Stomach smooth muscle (tissue), 2 donors: Measurements from ENCODE around the gene CTTN.

Experiments used
- H3K27ac ChIP-seq: one replicate; pipeline ENCODE4 v1.7.0; 2013; ENCODE audit warnings: mild to moderate bottlenecking, low read length, inconsistent platforms
- H3K27me3 ChIP-seq, 2 donors: one replicate each; pipeline ENCODE4 v1.7.0; 2013; ENCODE audit warnings: low read length in 2 of 2; ENCODE audit not compliant: insufficient read depth in 2 of 2, control insufficient read depth in 1 of 2
- H3K36me3 ChIP-seq, 2 donors: one replicate each; pipeline ENCODE4 v1.7.0; 2013; ENCODE audit warnings: low read length in 2 of 2; ENCODE audit not compliant: control insufficient read depth in 2 of 2, insufficient read depth in 2 of 2
- H3K4me1 ChIP-seq: one replicate; pipeline ENCODE4 v1.7.0; 2013; ENCODE audit warnings: low read length; ENCODE audit not compliant: control insufficient read depth, insufficient read depth
- H3K4me3 ChIP-seq, 2 donors: one replicate each; pipeline ENCODE4 v1.7.0; 2013; ENCODE audit warnings: low read length in 2 of 2
- H3K9ac ChIP-seq, 2 donors: one replicate each; pipeline ENCODE4 v1.7.0; 2013; ENCODE audit warnings: low read length in 2 of 2, mild to moderate bottlenecking in 1 of 2
- H3K9me3 ChIP-seq, 2 donors: one replicate each; pipeline ENCODE4 v1.7.0; 2013; ENCODE audit warnings: low read length in 2 of 2; ENCODE audit not compliant: control insufficient read depth in 2 of 2
- donor health status: healthy.
- donor health status: Pancreatic carcinoma.

The CTTN gene

DNA sequence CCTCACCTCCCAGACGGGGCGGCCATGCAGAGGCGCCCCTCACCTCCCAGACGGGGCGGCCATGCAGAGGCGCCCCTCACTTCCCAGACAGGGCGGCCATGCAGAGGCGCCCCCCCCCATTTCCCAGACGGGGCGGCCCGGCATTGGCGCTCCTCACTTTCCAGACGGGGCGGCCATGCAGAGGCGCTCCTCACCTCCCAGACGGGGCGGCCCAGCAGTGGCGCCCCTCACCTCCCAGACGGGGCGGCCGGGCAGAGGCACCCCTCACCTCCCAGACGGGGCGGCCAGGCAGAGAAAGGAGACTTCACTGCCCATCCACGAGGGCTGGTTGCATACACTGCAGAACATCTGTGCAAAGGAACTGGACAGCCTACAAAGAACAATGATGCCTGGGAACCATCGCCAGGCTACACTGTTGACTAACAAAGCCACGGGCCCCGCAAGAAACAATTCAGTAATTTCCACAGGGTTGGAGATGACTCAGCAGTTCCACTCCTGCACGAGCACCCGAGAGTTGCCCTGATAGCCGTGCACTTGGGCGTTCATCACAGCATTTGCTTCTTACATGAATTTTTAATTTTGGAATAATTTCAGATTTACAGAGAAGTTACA is 58.7 kb downstream of the CTTN start:
- Histone ChIP-seq H3K4me1 (no peaks in the 10 kb centered on the region), H3K9ac (no peak overlapping the region), H3K27ac (no peak overlapping the region), H3K4me3 (no peak overlapping the region), H3K36me3 (no peaks in the 10 kb centered on the region), H3K9me3 (no peaks in the 10 kb centered on the region), H3K27me3 (peaks cover 4 to 6% of the 10 kb centered on the region in 2 donors)

GRCh38 chr11:70458736-70459135 is 60.4 kb downstream of the CTTN start:
- peaks cover 4 to 11% of the 10 kb centered on the region in 2 donors for H3K27me3 ChIP-seq

GRCh38 chr11:70460111-70460510 is 61.8 kb downstream of the CTTN start:
- Histone ChIP-seq H3K36me3 (no peaks in the 10 kb centered on the region), H3K27ac (no peak overlapping the region), H3K9me3 (no peaks in the 10 kb centered on the region), H3K4me1 (no peaks in the 10 kb centered on the region), H3K4me3 (no peak overlapping the region), H3K27me3 (peaks cover 4 to 11% of the 10 kb centered on the region in 2 donors), H3K9ac (no peak overlapping the region)

More at GRCh38 chr11:70458736-70459135, 60.4 kb downstream of the CTTN start:
- Histone ChIP-seq H3K27ac (no peak overlapping the region), H3K4me1 (no peaks in the 10 kb centered on the region), H3K9me3 (no peaks in the 10 kb centered on the region), H3K9ac (no peak overlapping the region), H3K4me3 (no peak overlapping the region), H3K36me3 (no peaks in the 10 kb centered on the region)

- no peaks in the 10 kb centered on the region for H3K4me1 ChIP-seq
- H3K9ac ChIP-seq: no peak overlapping the region
- H3K4me3 ChIP-seq: no peak overlapping the region
- no peaks in the 10 kb centered on the region for H3K36me3 ChIP-seq
- H3K9me3 ChIP-seq: no peaks in the 10 kb centered on the region
- H3K27me3 ChIP-seq: peaks cover 4 to 11% of the 10 kb centered on the region in 2 donors
- no peak overlapping the region for H3K27ac ChIP-seq
Observed at GRCh38 chr11:70460964-70461363, 62.6 kb downstream of the CTTN start.

- H3K4me1 ChIP-seq: no peaks in the 10 kb centered on the region
- peaks cover 4 to 11% of the 10 kb centered on the region in 2 donors for H3K27me3 ChIP-seq
- H3K4me3 ChIP-seq: no peak overlapping the region
- no peak overlapping the region for H3K9ac ChIP-seq
- H3K9me3 ChIP-seq: no peaks in the 10 kb centered on the region
- no peaks in the 10 kb centered on the region for H3K36me3 ChIP-seq
- no peak overlapping the region for H3K27ac ChIP-seq
Observed at GRCh38 chr11:70462818-70463477, 64.6 kb downstream of the CTTN start.

DNA sequence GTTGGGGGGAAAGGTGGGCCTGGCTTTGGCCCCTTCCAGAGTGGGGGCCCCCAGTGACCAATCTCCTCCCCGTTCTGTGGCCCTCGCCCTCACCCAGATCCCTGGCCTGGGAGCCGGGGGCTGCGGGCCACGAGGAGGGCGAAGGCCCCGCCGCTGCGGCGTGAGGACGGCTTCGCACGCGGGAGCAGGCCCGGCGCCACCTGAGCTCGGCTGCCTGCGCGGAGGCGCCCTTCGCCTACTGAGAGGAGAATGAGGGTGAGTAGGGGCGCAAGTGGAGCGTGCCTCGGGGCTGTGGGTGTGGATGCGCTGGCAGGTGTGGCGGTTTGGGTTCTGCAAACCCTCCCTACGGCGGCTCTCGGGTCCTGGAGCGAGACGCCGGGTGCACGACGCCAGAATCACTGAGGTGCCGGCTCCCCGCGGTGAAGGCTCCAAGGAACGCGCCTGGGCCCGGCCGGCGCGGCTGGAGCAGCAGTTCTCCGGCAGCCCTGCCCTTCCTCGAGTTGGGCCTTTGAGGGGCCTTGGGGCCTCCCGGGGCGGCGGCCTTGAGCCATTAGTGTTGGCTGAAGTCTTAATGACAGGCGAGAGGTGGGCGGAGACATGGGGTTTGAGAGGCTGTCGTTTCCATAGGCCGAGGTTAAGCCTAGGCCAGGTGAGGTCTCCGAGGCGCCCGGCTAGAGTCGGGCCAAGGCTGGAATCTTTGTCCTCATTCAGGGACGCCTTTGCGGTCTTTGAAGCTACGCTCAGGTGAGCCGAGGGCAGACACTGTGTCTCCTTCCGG is 65.3 kb downstream of the CTTN start:
- Histone ChIP-seq H3K36me3 (no peaks in the 10 kb centered on the region), H3K4me1 (no peaks in the 10 kb centered on the region), H3K27me3 (peaks cover 4 to 11% of the 10 kb centered on the region in 2 donors), H3K4me3 (no peak overlapping the region), H3K9me3 (no peaks in the 10 kb centered on the region), H3K27ac (no peak overlapping the region), H3K9ac (no peak overlapping the region)

GRCh38 chr11:70464509-70465361 is 66.4 kb downstream of the CTTN start:
- H3K4me1 ChIP-seq: no peaks in the 10 kb centered on the region
- H3K4me3 ChIP-seq: no peak overlapping the region
- no peaks in the 10 kb centered on the region for H3K9me3 ChIP-seq
- peaks cover 4 to 11% of the 10 kb centered on the region in 2 donors for H3K27me3 ChIP-seq
- H3K9ac ChIP-seq: no peak overlapping the region
- H3K27ac ChIP-seq: no peak overlapping the region
- no peaks in the 10 kb centered on the region for H3K36me3 ChIP-seq

DNA sequence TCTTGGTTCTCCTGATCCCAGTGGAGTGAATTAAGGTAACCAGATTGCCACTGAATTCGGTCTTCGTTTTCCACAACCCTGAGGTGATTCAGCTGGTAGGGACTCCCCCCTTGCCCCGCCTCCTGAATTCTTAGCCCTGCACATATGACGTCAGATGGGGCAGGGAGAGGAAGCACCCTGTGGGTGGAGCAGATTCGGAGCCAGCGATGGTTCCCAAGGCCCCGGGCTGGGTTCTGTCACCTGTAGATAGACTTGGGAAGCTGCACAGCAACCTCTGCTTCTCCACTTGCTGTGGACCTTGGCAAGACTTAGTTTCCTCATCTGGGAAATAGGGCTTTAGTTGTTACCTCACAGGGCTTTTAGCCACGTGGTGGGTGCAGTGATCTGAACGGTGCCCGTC is 67.8 kb downstream of the CTTN start:
- Histone ChIP-seq H3K9ac (no peak overlapping the region), H3K4me3 (no peak overlapping the region), H3K9me3 (no peaks in the 10 kb centered on the region), H3K4me1 (peaks cover 5% of the 10 kb centered on the region), H3K27me3 (peaks cover 4 to 6% of the 10 kb centered on the region in 2 donors), H3K36me3 (no peaks in the 10 kb centered on the region), H3K27ac (no peak overlapping the region)

DNA sequence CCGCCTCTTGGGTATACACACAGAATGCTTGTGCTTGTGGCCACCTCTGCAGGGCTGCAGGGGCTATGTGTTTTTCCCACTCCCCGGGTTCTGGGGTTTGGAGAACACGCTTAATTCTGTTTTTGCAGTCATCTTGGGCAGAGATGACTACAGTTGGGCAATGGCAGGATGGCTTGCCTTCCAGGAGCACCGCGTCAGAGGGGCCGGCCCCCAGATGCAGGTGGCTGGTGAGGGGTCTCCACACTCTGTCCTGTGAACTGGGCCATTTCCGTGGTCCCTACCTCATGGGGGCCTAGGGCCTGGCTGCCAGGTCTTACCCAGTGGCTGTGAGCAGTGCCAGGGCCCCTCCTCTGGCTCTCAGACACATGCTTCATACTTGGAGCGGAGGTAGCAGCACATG is 68.3 kb downstream of the CTTN start:
- Histone ChIP-seq H3K27ac (no peak overlapping the region), H3K9me3 (no peaks in the 10 kb centered on the region), H3K4me1 (peaks cover 5% of the 10 kb centered on the region), H3K9ac (no peak overlapping the region), H3K36me3 (no peaks in the 10 kb centered on the region), H3K4me3 (no peak overlapping the region), H3K27me3 (peaks cover 3 to 5% of the 10 kb centered on the region in 2 donors)
